Skeletal muscle tissue (tissue), 4 donors: ENCODE measurements around the gene CDK10. TPM values are rescaled to one million over a fixed set of nuclear protein-coding genes. Genes with fewer than 3 reads are reported as not detected.
"Not testable (repeated sequence)": the region's sequence is repeated elsewhere in the genome, so short reads cannot be mapped to it uniquely, and the experiment has no call there.

Experiments
- H3K27ac ChIP-seq: one replicate; pipeline ENCODE4 v1.7.0; 2013; ENCODE audit warnings: mild to moderate bottlenecking, low read depth, low read length, inconsistent platforms
- H3K27me3 ChIP-seq, 3 donors: one replicate each; pipeline ENCODE4 v1.7.0; 2013; ENCODE audit warnings: low read length in 3 of 3; ENCODE audit not compliant: control insufficient read depth in 3 of 3, insufficient read depth in 3 of 3
- H3K36me3 ChIP-seq, 3 donors: one replicate each; pipeline ENCODE4 v1.7.0; 2013; ENCODE audit warnings: low read length in 3 of 3; ENCODE audit not compliant: control insufficient read depth in 3 of 3, insufficient read depth in 3 of 3
- H3K4me1 ChIP-seq, 3 donors: one replicate each; pipeline ENCODE4 v1.7.0; 2013; ENCODE audit warnings: low read length in 3 of 3, mild to moderate bottlenecking in 3 of 3; ENCODE audit not compliant: control insufficient read depth in 3 of 3, insufficient read depth in 3 of 3
- H3K4me3 ChIP-seq, 3 donors: one replicate each; pipeline ENCODE4 v1.7.0; 2013; ENCODE audit warnings: low read length in 3 of 3
- H3K9ac ChIP-seq, 3 donors: one replicate each; pipeline ENCODE4 v1.7.0; 2013; ENCODE audit warnings: low read length in 3 of 3, mild to moderate bottlenecking in 3 of 3, moderate library complexity in 2 of 3, low read depth in 1 of 3
- H3K9me3 ChIP-seq, 3 donors: one replicate each; pipeline ENCODE4 v1.7.0; 2013; ENCODE audit warnings: low read length in 3 of 3; ENCODE audit not compliant: control insufficient read depth in 3 of 3
- total RNA-seq: library from RNA; depleted of rRNA; stranded (reverse); fragments of >200 nt; gene quantifications from one replicate; pipeline ENCODE4 v1.2.3, GENCODE V29; 2014
- donor health status: Osteomylitis.

The CDK10 gene
- total RNA-seq, 1 donor from 2014 or later, result 17.7 TPM

GRCh38 chr16:89651584-89651983 is 34.9 kb upstream of the CDK10 start:
- no peak overlapping the region for H3K9ac ChIP-seq
- H3K36me3 ChIP-seq, result peaks cover 11 to 22% (median 17%) of the 10 kb centered on the region in 3 donors
- peaks cover 4% of the 10 kb centered on the region in 3 donors for H3K4me1 ChIP-seq

GRCh38 chr16:89653656-89654295 is 32.7 kb upstream of the CDK10 start:
- Histone ChIP-seq H3K27me3 (no peaks in the 10 kb centered on the region), H3K4me3 (no peak overlapping the region), H3K9me3 (no peaks in the 10 kb centered on the region), H3K27ac (no peak overlapping the region), H3K36me3 (peaks cover 5 to 14% (median 9%) of the 10 kb centered on the region in 3 donors), H3K4me1 (peaks cover 14 to 15% (median 15%) of the 10 kb centered on the region in 3 donors), H3K9ac (no peak overlapping the region)

More at GRCh38 chr16:89651584-89651983, 34.9 kb upstream of the CDK10 start:
- Histone ChIP-seq H3K4me3 (no peak overlapping the region), H3K27ac (no peak overlapping the region), H3K9me3 (no peaks in the 10 kb centered on the region), H3K27me3 (no peaks in the 10 kb centered on the region)

DNA sequence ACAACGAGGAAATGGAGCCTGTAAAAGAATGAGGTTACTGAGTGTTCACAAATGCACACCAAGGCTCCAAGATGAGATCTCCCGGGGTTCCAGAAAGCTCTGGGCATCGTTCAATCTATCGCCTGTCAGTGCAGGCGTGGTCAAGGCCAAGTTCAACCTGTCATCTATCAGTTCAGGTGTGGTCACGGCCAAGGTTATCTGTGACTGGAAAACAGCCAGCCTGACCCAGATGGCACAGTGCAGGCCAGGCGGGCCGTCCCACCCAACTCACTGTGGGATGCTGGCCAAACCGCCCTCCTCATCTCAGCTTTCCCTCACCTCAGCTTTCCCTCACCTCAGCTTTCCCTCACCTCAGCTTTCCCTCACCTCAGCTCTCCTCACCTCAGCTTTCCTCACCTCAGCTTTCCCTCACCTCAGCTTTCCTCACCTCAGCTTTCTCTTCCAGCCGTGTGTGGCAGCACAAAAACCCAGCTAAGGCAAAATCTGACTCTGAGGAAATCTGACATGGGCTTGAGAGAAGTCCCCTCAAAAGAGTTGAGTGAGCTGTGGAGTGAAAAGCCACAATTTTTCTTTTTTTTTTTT is 31.3 kb upstream of the CDK10 start:
- no peak overlapping the region for H3K9ac ChIP-seq
- H3K4me3 ChIP-seq, result no peak overlapping the region
- H3K27ac ChIP-seq, result no peak overlapping the region
- peaks cover 9 to 11% (median 10%) of the 10 kb centered on the region in 3 donors for H3K36me3 ChIP-seq
- H3K9me3 ChIP-seq, result no peaks in the 10 kb centered on the region
- H3K27me3 ChIP-seq, result no peaks in the 10 kb centered on the region
- H3K4me1 ChIP-seq, result peaks cover 15 to 16% (median 15%) of the 10 kb centered on the region in 3 donors

- H3K9ac ChIP-seq, result peak overlapping the region; percentile 57 to 90 (median 90)
- H3K9me3 ChIP-seq, result no peaks in the 10 kb centered on the region
- H3K4me3 ChIP-seq, result peak overlapping the region; percentile 88 to 95 (median 92)
- no peak overlapping the region for H3K27ac ChIP-seq
- H3K4me1 ChIP-seq, result peaks cover 15 to 16% (median 15%) of the 10 kb centered on the region in 3 donors
- peaks cover 2 to 16% (median 16%) of the 10 kb centered on the region in 3 donors for H3K36me3 ChIP-seq
- H3K27me3 ChIP-seq, result no peaks in the 10 kb centered on the region
Measured at GRCh38 chr16:89656435-89657121, 29.9 kb upstream of the CDK10 start.

- peak within 1 kb of the TSS; percentile 88 to 95 (median 92) for H3K4me3 ChIP-seq
- H3K4me1 ChIP-seq, result peaks cover 15 to 16% (median 15%) of the 10 kb centered on the region in 3 donors
- peak within 1 kb of the TSS; percentile 73 for H3K27ac ChIP-seq
- peak within 1 kb of the TSS; percentile 90 for H3K9ac ChIP-seq
- peaks cover 3 to 14% (median 13%) of the 10 kb centered on the region in 3 donors for H3K36me3 ChIP-seq
- H3K9me3 ChIP-seq, result no peaks in the 10 kb centered on the region
- no peaks in the 10 kb centered on the region for H3K27me3 ChIP-seq
Measured at GRCh38 chr16:89657442-89658220, 28.9 kb upstream of the CDK10 start, which contains the start of the genes CHMP1A and SPATA33. CHMP1A (minus strand) TSS chr16:89657708; CDS start chr16:89657588, 120 bp downstream. SPATA33 (plus strand) TSS chr16:89657836; CDS start chr16:89657912, 76 bp downstream.

- H3K36me3 ChIP-seq, result peaks cover 3 to 13% (median 13%) of the 10 kb centered on the region in 3 donors
- H3K27me3 ChIP-seq, result no peaks in the 10 kb centered on the region
- H3K4me1 ChIP-seq, result peaks cover 15 to 16% (median 15%) of the 10 kb centered on the region in 3 donors
- H3K27ac ChIP-seq, result peak overlapping the region; percentile 73
- H3K9ac ChIP-seq, result peak overlapping the region; percentile 76 to 89 (median 85)
- H3K4me3 ChIP-seq, result peak overlapping the region; percentile 88 to 95 (median 92)
- no peaks in the 10 kb centered on the region for H3K9me3 ChIP-seq
Measured at GRCh38 chr16:89658221-89658879, 28.1 kb upstream of the CDK10 start.

- Histone ChIP-seq H3K9ac (no peak overlapping the region), H3K27me3 (no peaks in the 10 kb centered on the region), H3K36me3 (peaks cover 3 to 10% (median 10%) of the 10 kb centered on the region in 3 donors), H3K4me3 (no peak overlapping the region), H3K9me3 (no peaks in the 10 kb centered on the region), H3K4me1 (peaks cover 15 to 16% (median 15%) of the 10 kb centered on the region in 3 donors), H3K27ac (no peak overlapping the region)
Measured at GRCh38 chr16:89660146-89660545, 26.3 kb upstream of the CDK10 start.

GRCh38 chr16:89661215-89661614 is 25.3 kb upstream of the CDK10 start:
- Histone ChIP-seq H3K36me3 (peaks cover 3 to 10% (median 10%) of the 10 kb centered on the region in 3 donors), H3K4me3 (no peak overlapping the region), H3K27me3 (no peaks in the 10 kb centered on the region), H3K27ac (no peak overlapping the region), H3K4me1 (peaks cover 15 to 16% (median 15%) of the 10 kb centered on the region in 3 donors), H3K9ac (no peak overlapping the region), H3K9me3 (no peaks in the 10 kb centered on the region)

DNA sequence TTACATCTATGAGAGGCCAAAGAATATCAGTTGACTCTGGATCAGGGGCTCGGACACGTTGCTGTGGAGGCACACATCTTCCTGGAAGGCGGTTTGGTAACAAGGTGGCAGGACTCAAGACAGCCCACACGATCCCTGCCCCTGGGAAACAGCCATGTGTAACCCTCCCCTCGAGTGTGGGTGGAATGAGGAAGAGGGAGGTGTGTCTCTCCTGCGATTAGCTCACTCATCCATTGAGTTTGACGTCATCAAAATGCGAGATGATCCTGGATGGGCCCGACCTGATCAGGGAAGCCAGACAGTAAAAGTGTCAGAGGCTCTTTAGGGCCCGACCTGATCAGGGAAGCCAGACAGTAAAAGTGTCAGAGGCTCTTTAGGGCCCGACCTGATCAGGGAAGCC is 22.3 kb upstream of the CDK10 start:
- H3K36me3 ChIP-seq, result peaks cover 3 to 10% (median 10%) of the 10 kb centered on the region in 3 donors
- not testable (repeated sequence) for H3K4me3 ChIP-seq, H3K9ac ChIP-seq, H3K9me3 ChIP-seq, H3K27me3 ChIP-seq, H3K4me1 ChIP-seq, H3K27ac ChIP-seq
